ENCODE measurements around the gene SDK2.

DNA sequence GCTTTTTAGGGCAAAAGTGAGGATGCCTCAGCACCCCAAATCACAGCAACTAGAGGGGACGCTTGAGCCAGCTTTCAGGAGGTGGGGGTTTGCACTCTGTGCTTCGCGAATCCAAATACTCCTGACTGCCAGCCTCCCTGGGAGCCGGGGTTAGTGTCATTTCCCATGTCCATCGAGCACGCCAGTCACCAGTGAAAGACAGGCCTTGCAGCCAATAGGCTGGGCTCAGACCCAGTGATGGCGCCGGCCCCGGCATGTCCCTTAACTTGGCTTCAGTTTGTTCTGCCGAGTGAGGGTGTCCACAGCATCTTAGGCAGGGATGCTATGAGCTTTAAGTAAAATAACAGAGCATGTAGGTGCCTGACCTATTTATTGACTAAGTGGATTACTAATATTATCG lies 281.5 kb downstream of the SDK2 start:
- TF ChIP-seq, protein P1, sequence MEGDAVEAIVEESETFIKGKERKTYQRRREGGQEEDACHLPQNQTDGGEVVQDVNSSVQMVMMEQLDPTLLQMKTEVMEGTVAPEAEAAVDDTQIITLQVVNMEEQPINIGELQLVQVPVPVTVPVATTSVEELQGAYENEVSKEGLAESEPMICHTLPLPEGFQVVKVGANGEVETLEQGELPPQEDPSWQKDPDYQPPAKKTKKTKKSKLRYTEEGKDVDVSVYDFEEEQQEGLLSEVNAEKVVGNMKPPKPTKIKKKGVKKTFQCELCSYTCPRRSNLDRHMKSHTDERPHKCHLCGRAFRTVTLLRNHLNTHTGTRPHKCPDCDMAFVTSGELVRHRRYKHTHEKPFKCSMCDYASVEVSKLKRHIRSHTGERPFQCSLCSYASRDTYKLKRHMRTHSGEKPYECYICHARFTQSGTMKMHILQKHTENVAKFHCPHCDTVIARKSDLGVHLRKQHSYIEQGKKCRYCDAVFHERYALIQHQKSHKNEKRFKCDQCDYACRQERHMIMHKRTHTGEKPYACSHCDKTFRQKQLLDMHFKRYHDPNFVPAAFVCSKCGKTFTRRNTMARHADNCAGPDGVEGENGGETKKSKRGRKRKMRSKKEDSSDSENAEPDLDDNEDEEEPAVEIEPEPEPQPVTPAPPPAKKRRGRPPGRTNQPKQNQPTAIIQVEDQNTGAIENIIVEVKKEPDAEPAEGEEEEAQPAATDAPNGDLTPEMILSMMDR (conservative IDR thresholded peaks at IDR 0.05; ENCODE audit: low read depth, low read length): no peak
- no peak for TF ChIP-seq EZH2 (IDR thresholded peaks at IDR 0.05; ENCODE audit: borderline replicate concordance, low read depth, low read length, poor library complexity, severe bottlenecking)
